H9 (cell line): ENCODE data around the gene AASS. TPM values are rescaled to one million over a fixed set of nuclear protein-coding genes. Genes with fewer than 3 reads are reported as not detected.

Source experiments
- DNase-seq: peaks from one replicate; pipeline ENCODE4 v3.0.0-alpha.2; 2017
- H2AFZ ChIP-seq: one replicate; pipeline ENCODE4 v1.6.1; 2013; ENCODE audit warnings: mild to moderate bottlenecking, low read length, control low read depth, moderate library complexity
- H2AK5ac ChIP-seq: 2 replicates; pipeline ENCODE4 v1.6.1; 2013; ENCODE audit warnings: low read length, control low read depth, mixed read lengths; ENCODE audit not compliant: insufficient read length
- H2BK120ac ChIP-seq: one replicate; pipeline ENCODE4 v1.6.1; 2013; ENCODE audit warnings: low read depth, mild to moderate bottlenecking, low read length, control low read depth, inconsistent platforms; ENCODE audit not compliant: poor library complexity, severe bottlenecking
- H2BK12ac ChIP-seq: 2 replicates; pipeline ENCODE4 v1.6.1; 2013; ENCODE audit warnings: low read length, control low read depth, mixed read lengths, low read depth; ENCODE audit not compliant: insufficient read length
- H2BK15ac ChIP-seq: 2 replicates; pipeline ENCODE4 v1.6.1; 2013; ENCODE audit warnings: low read depth, low read length, control low read depth
- H2BK20ac ChIP-seq: one replicate; pipeline ENCODE4 v1.6.1; 2013; ENCODE audit warnings: low read depth, mild to moderate bottlenecking, low read length, control low read depth, inconsistent platforms; ENCODE audit not compliant: poor library complexity, severe bottlenecking
- H2BK5ac ChIP-seq: 2 replicates; pipeline ENCODE4 v1.6.1; 2013; ENCODE audit warnings: low read length, control low read depth, mixed read lengths; ENCODE audit not compliant: insufficient read length
- H3K14ac ChIP-seq: 2 replicates; pipeline ENCODE4 v1.6.1; 2013; ENCODE audit warnings: low read length, control low read depth; ENCODE audit not compliant: insufficient read depth
- H3K18ac ChIP-seq: 2 replicates; pipeline ENCODE4 v1.6.1; 2013; ENCODE audit warnings: low read depth, mild to moderate bottlenecking, mixed read lengths, low read length, control low read depth; ENCODE audit not compliant: insufficient read length
- H3K23ac ChIP-seq: 2 replicates; pipeline ENCODE4 v1.6.1; 2013; ENCODE audit warnings: low read length, control low read depth, mixed read lengths, low read depth; ENCODE audit not compliant: insufficient read length
- H3K23me2 ChIP-seq: 2 replicates; pipeline ENCODE4 v1.6.1; 2013; ENCODE audit warnings: low read depth, mild to moderate bottlenecking, mixed read lengths, low read length, control low read depth; ENCODE audit not compliant: insufficient read length, poor library complexity, severe bottlenecking
- H3K27ac ChIP-seq: 2 replicates; pipeline ENCODE4 v1.5.1; 2013; ENCODE audit warnings: low read length, control low read depth, mixed read lengths, low read depth; ENCODE audit not compliant: insufficient read length
- H3K27me3 ChIP-seq: 2 replicates; pipeline ENCODE4 v1.6.1; 2013; ENCODE audit warnings: low read length, control low read depth, inconsistent platforms; ENCODE audit not compliant: insufficient read depth
- H3K4ac ChIP-seq: 2 replicates; pipeline ENCODE4 v1.6.1; 2013; ENCODE audit warnings: low read depth, mild to moderate bottlenecking, control low read depth, inconsistent platforms, low read length, moderate library complexity
- H3K4me1 ChIP-seq: 2 replicates; pipeline ENCODE4 v1.6.1; 2013; ENCODE audit warnings: low read length, control low read depth, inconsistent platforms; ENCODE audit not compliant: insufficient read depth
- H3K4me2 ChIP-seq: 2 replicates; pipeline ENCODE4 v1.6.1; 2013; ENCODE audit warnings: low read length, control low read depth, mixed read lengths; ENCODE audit not compliant: insufficient read length, insufficient read depth
- H3K56ac ChIP-seq: 2 replicates; pipeline ENCODE4 v1.6.1; 2013; ENCODE audit warnings: low read depth, mild to moderate bottlenecking, mixed read lengths, low read length, control low read depth; ENCODE audit not compliant: insufficient read length
- H3K79me1 ChIP-seq: 2 replicates; pipeline ENCODE4 v1.6.1; 2013; ENCODE audit warnings: low read depth, mild to moderate bottlenecking, moderate library complexity, low read length, control low read depth, inconsistent platforms; ENCODE audit not compliant: insufficient read depth, poor library complexity, severe bottlenecking
- H3K79me2 ChIP-seq: 2 replicates; pipeline ENCODE4 v1.6.1; 2013; ENCODE audit warnings: low read length, control low read depth, inconsistent platforms; ENCODE audit not compliant: insufficient read depth
- H3K9ac ChIP-seq: 2 replicates; pipeline ENCODE4 v1.6.1; 2013; ENCODE audit warnings: low read length, control low read depth, mixed read lengths; ENCODE audit not compliant: insufficient read length; ENCODE audit errors: extremely low read depth
- H3K9me3 ChIP-seq: one replicate; pipeline ENCODE4 v1.6.1; 2013; ENCODE audit warnings: low read depth, low read length, inconsistent platforms; ENCODE audit not compliant: control insufficient read depth
- H3T11ph ChIP-seq: one replicate; pipeline ENCODE4 v1.6.1; 2013; ENCODE audit warnings: mild to moderate bottlenecking, low read length, control low read depth, inconsistent platforms
- H4K20me1 ChIP-seq: one replicate; pipeline ENCODE4 v1.6.1; 2013; ENCODE audit not compliant: control insufficient read depth, insufficient read length, insufficient read depth
- H4K5ac ChIP-seq: 2 replicates; pipeline ENCODE4 v1.6.1; 2013; ENCODE audit warnings: low read depth, mild to moderate bottlenecking, mixed read lengths, low read length, control low read depth; ENCODE audit not compliant: insufficient read length
- H4K8ac ChIP-seq: replicated peaks from 2 replicates; pipeline ENCODE4 v1.6.1; 2013; ENCODE audit warnings: low read length, control low read depth, mixed read lengths, low read depth; ENCODE audit not compliant: insufficient read length
- H4K91ac ChIP-seq: 2 replicates; pipeline ENCODE4 v1.6.1; 2013; ENCODE audit warnings: low read depth, mild to moderate bottlenecking, moderate library complexity, mixed read lengths, low read length, control low read depth; ENCODE audit not compliant: insufficient read length
- H3K27ac Mint-ChIP-seq, 3 experiments: 2 replicates in 2 of 3; 3 replicates in 1 of 3; pipeline ENCODE4 v1.8.0; 2020 to 2021; ENCODE audit warnings: mixed read lengths in 3 of 3, mild to moderate bottlenecking in 1 of 3, moderate library complexity in 1 of 3
- H3K27me3 Mint-ChIP-seq: 2 replicates; pipeline ENCODE4 v1.8.0; 2021; ENCODE audit warnings: low read depth, mild to moderate bottlenecking, moderate library complexity, mixed read lengths
- H3K36me3 Mint-ChIP-seq, 3 experiments: 2 replicates in 2 of 3; 3 replicates in 1 of 3; pipeline ENCODE4 v1.8.0; 2020 to 2021; ENCODE audit warnings: low read depth in 3 of 3, mixed read lengths in 3 of 3; ENCODE audit not compliant: insufficient read depth in 1 of 3
- H3K4me1 Mint-ChIP-seq, 2 experiments: 2 replicates each; pipeline ENCODE4 v1.8.0; 2020; ENCODE audit warnings: mixed read lengths in 2 of 2
- H3K4me3 Mint-ChIP-seq, 2 experiments: 2 replicates in 1 of 2; 3 replicates in 1 of 2; pipeline ENCODE4 v1.8.0; 2020 to 2021; ENCODE audit warnings: mild to moderate bottlenecking in 2 of 2, mixed read lengths in 2 of 2, moderate library complexity in 1 of 2
- H3K9me3 Mint-ChIP-seq, 2 experiments: 2 replicates in 1 of 2; 3 replicates in 1 of 2; pipeline ENCODE4 v1.8.0; 2020; ENCODE audit warnings: mild to moderate bottlenecking in 2 of 2, mixed read lengths in 2 of 2, moderate library complexity in 1 of 2
- total RNA-seq: library from RNA; stranded (reverse); gene quantifications from 2 replicates; pipeline ENCODE4 v1.2.1, GENCODE V29; 2021
- TF ChIP-seq, protein P1 (sequence below): fragments of 200-600 bp; sonication (generic); conservative IDR thresholded peaks from 3 replicates; pipeline ENCODE4 v1.8.0; 2021; ENCODE audit warnings: antibody characterized with exemption, mild to moderate bottlenecking

AASS gene
- total RNA-seq, 1 experiment from 2014 or later, result 398 TPM

DNA sequence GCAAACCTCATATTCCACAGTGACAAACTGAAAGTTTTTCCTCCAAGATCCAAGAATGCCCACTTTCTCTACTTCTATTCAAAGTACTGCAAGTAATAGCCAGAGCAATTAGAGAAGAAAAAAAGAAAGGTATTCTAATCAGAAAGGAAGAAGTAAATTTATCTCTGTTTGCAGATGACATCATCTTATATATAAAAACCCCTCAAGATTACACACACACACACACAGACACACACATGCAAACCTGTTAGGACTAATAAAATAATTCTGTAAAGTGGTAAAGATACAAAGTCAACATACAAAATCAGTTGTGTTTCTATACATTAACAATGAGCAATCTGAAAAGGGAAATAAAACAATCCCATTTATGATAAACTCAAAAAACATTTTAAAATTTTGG, 44.7 kb upstream of the AASS start:
- no peak overlapping the region for H3T11ph ChIP-seq
- H3K36me3 Mint-ChIP-seq, result peaks cover 13 to 26% (median 25%) of the 10 kb centered on the region in 3 experiments
- H2BK5ac ChIP-seq, result no peak overlapping the region
- H3K14ac ChIP-seq, result no peak overlapping the region
- H3K23me2 ChIP-seq, result no peaks in the 10 kb centered on the region
- H3K27ac ChIP-seq, result no peak overlapping the region
- H3K23ac ChIP-seq, result no peak overlapping the region
- peaks cover 29 to 36% of the 10 kb centered on the region in 2 experiments for H3K9me3 Mint-ChIP-seq
- H3K4me1 Mint-ChIP-seq, result peaks cover 2 to 6% of the 10 kb centered on the region in 2 experiments; a peak in 2 of 4 replicates
- H3K79me2 ChIP-seq, result no peaks in the 10 kb centered on the region
- TF ChIP-seq, protein P1, sequence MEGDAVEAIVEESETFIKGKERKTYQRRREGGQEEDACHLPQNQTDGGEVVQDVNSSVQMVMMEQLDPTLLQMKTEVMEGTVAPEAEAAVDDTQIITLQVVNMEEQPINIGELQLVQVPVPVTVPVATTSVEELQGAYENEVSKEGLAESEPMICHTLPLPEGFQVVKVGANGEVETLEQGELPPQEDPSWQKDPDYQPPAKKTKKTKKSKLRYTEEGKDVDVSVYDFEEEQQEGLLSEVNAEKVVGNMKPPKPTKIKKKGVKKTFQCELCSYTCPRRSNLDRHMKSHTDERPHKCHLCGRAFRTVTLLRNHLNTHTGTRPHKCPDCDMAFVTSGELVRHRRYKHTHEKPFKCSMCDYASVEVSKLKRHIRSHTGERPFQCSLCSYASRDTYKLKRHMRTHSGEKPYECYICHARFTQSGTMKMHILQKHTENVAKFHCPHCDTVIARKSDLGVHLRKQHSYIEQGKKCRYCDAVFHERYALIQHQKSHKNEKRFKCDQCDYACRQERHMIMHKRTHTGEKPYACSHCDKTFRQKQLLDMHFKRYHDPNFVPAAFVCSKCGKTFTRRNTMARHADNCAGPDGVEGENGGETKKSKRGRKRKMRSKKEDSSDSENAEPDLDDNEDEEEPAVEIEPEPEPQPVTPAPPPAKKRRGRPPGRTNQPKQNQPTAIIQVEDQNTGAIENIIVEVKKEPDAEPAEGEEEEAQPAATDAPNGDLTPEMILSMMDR, result no peak
- no peak overlapping the region for H3K56ac ChIP-seq
- no peak overlapping the region for H3K4me3 Mint-ChIP-seq
- no peaks in the 10 kb centered on the region; the same call in 1 of the 2 replicates for H3K4me1 ChIP-seq
- no peak overlapping the region for H2BK15ac ChIP-seq
- H3K27ac Mint-ChIP-seq, result no peak overlapping the region
- H3K27me3 Mint-ChIP-seq, result no peaks in the 10 kb centered on the region
- H3K27me3 ChIP-seq, result no peaks in the 10 kb centered on the region
- no peak overlapping the region for H4K91ac ChIP-seq
- no peak overlapping the region for H3K4me2 ChIP-seq
- no peak overlapping the region for H2BK120ac ChIP-seq
- H2AK5ac ChIP-seq, result no peak overlapping the region
- peaks cover 8% of the 10 kb centered on the region for H3K9me3 ChIP-seq
- no peak overlapping the region for H2BK20ac ChIP-seq
- no peak overlapping the region for H4K5ac ChIP-seq
- no peaks in the 10 kb centered on the region for H3K79me1 ChIP-seq
- H2AFZ ChIP-seq, result no peak overlapping the region
- H2BK12ac ChIP-seq, result no peak overlapping the region
- H3K9ac ChIP-seq, result no peak overlapping the region
- no peak overlapping the region for H3K4ac ChIP-seq
- DNase-seq, result no peak
- no peak overlapping the region for H4K8ac ChIP-seq
- H4K20me1 ChIP-seq, result no peaks in the 10 kb centered on the region
- H3K18ac ChIP-seq, result no peak overlapping the region
